Measurements from ENCODE around the gene DCC. TPM values are rescaled to one million over a fixed set of nuclear protein-coding genes. Genes with fewer than 3 reads are reported as not detected.

The DCC gene
- total RNA-seq, 4 donors from 2014 or later, result 0.27 to 2.5 TPM; not detected in 2

DNA sequence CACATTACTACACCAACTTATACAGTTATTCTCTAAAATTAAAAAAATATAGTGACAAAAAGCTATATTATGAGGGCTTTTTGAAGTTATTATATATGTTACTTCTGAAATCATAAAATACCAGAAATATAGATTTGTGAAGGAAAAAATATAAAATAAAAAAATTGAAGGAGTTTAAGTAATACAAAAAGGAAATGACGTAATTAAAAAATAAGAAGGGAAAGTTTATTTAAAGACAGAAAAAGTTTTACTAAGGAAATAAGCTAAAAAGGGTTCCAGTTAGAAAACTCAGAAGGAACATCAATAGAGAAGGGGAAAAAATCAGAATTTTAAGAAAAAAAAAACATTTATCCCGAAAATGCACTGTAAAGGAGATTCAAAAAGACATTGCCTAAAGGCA lies 1187.4 kb downstream of the DCC start:
- no peak for TF ChIP-seq POLR2A (IDR thresholded peaks at IDR 0.05)
- no peak for TF ChIP-seq EP300 (IDR thresholded peaks at IDR 0.05; ENCODE audit: low read depth)
- TF ChIP-seq, protein P1, sequence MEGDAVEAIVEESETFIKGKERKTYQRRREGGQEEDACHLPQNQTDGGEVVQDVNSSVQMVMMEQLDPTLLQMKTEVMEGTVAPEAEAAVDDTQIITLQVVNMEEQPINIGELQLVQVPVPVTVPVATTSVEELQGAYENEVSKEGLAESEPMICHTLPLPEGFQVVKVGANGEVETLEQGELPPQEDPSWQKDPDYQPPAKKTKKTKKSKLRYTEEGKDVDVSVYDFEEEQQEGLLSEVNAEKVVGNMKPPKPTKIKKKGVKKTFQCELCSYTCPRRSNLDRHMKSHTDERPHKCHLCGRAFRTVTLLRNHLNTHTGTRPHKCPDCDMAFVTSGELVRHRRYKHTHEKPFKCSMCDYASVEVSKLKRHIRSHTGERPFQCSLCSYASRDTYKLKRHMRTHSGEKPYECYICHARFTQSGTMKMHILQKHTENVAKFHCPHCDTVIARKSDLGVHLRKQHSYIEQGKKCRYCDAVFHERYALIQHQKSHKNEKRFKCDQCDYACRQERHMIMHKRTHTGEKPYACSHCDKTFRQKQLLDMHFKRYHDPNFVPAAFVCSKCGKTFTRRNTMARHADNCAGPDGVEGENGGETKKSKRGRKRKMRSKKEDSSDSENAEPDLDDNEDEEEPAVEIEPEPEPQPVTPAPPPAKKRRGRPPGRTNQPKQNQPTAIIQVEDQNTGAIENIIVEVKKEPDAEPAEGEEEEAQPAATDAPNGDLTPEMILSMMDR (IDR thresholded peaks at IDR 0.05), result no peak
- no peak for TF ChIP-seq POLR2AphosphoS5 (IDR thresholded peaks at IDR 0.05)

GRCh38 chr18:53531187-53531586 lies 1191.2 kb downstream of the DCC start:
- H3K36me3 ChIP-seq, result no peaks in the 10 kb centered on the region

More for the DNA sequence above, 1187.4 kb downstream of the DCC start:
- no peaks in the 10 kb centered on the region for H3K9me3 ChIP-seq
- no peaks in the 10 kb centered on the region for H3K36me3 ChIP-seq
- intact Hi-C loops (cut with DNase I; ENCODE audit: low total_unique reads), result no loop called here
- no peaks in the 10 kb centered on the region for H3K27me3 ChIP-seq
- no peaks in the 10 kb centered on the region for H3K4me1 ChIP-seq
- 83% methylated on average over 2 of the region's 2 CpGs for WGBS, 2 donors (ENCODE audit: low coverage in 1 of 2)
- H3K27ac ChIP-seq, result no peak overlapping the region
- no peak for DNase-seq
- in situ Hi-C loops (cut with MboI; ENCODE audit: low pct_ligation_motif_present in 1 of 4, low pct_unique_long_range_greater_than_20kb in 1 of 4, low sequenced_read_pairs in 3 of 4), result no loop called here
- H3K4me3 ChIP-seq, result no peak overlapping the region

GRCh38 chr18:53531896-53532295 lies 1191.9 kb downstream of the DCC start:
- Histone ChIP-seq H3K27ac (no peak overlapping the region), H3K4me3 (no peak overlapping the region), H3K4me1 (no peaks in the 10 kb centered on the region), H3K9me3 (no peaks in the 10 kb centered on the region), H3K36me3 (no peaks in the 10 kb centered on the region), H3K27me3 (no peaks in the 10 kb centered on the region)
- DNase-seq, result no peak
- intact Hi-C loops (cut with DNase I; ENCODE audit: low total_unique reads), result no loop called here
- TF ChIP-seq, protein P1 (IDR thresholded peaks at IDR 0.05), result no peak
- TF ChIP-seq POLR2AphosphoS5 (IDR thresholded peaks at IDR 0.05) (no peak), EP300 (IDR thresholded peaks at IDR 0.05; ENCODE audit: low read depth) (no peak), POLR2A (IDR thresholded peaks at IDR 0.05) (no peak)
- WGBS, 2 donors (ENCODE audit: low coverage in 1 of 2), result 50 to 68% methylated on average over 1 of the region's 1 CpG
- in situ Hi-C loops (cut with MboI; ENCODE audit: low pct_ligation_motif_present in 1 of 4, low pct_unique_long_range_greater_than_20kb in 1 of 4, low sequenced_read_pairs in 3 of 4), result no loop called here

More at GRCh38 chr18:53531187-53531586, 1191.2 kb downstream of the DCC start:
- Histone ChIP-seq H3K4me1 (no peaks in the 10 kb centered on the region), H3K27ac (no peak overlapping the region), H3K4me3 (no peak overlapping the region), H3K9me3 (no peaks in the 10 kb centered on the region), H3K27me3 (no peaks in the 10 kb centered on the region)
- TF ChIP-seq EP300 (IDR thresholded peaks at IDR 0.05; ENCODE audit: low read depth), result no peak
- TF ChIP-seq POLR2AphosphoS5 (IDR thresholded peaks at IDR 0.05), result no peak
- TF ChIP-seq, protein P1 (IDR thresholded peaks at IDR 0.05), result no peak
- no peak for TF ChIP-seq POLR2A (IDR thresholded peaks at IDR 0.05)
- DNase-seq, result no peak
- intact Hi-C loops (cut with DNase I; ENCODE audit: low total_unique reads) (no loop called here), in situ Hi-C loops (cut with MboI; ENCODE audit: low pct_ligation_motif_present in 1 of 4, low pct_unique_long_range_greater_than_20kb in 1 of 4, low sequenced_read_pairs in 3 of 4) (no loop called here)

- intact Hi-C loops (cut with DNase I; ENCODE audit: low total_unique reads) (no loop called here), in situ Hi-C loops (cut with MboI; ENCODE audit: low pct_ligation_motif_present in 1 of 4, low pct_unique_long_range_greater_than_20kb in 1 of 4, low sequenced_read_pairs in 3 of 4) (no loop called here)
- Histone ChIP-seq H3K27ac (no peak overlapping the region), H3K4me1 (no peaks in the 10 kb centered on the region), H3K36me3 (no peaks in the 10 kb centered on the region), H3K27me3 (no peaks in the 10 kb centered on the region), H3K9me3 (no peaks in the 10 kb centered on the region), H3K4me3 (no peak overlapping the region)
- DNase-seq, result no peak
- TF ChIP-seq EP300 (IDR thresholded peaks at IDR 0.05; ENCODE audit: low read depth) (no peak), POLR2A (IDR thresholded peaks at IDR 0.05) (no peak), POLR2AphosphoS5 (IDR thresholded peaks at IDR 0.05) (no peak)
- TF ChIP-seq, protein P1 (IDR thresholded peaks at IDR 0.05), result no peak
- WGBS, 2 donors (ENCODE audit: low coverage in 1 of 2), result 70 to 79% methylated on average over 1 of the region's 1 CpG
Observed at GRCh38 chr18:53534203-53534602, 1194.2 kb downstream of the DCC start.

Measured in transverse colon (tissue), 4 donors.